GM12892 (cell line): ENCODE measurements around the gene PGRMC2.
"Not testable (repeated sequence)": the region's sequence is repeated elsewhere in the genome, so short reads cannot be mapped to it uniquely, and the experiment has no call there.

Experiments used
- POLR2A ChIP-seq: IDR thresholded peaks from 2 replicates; pipeline ENCODE4 v1.6.1; 2011; ENCODE audit warnings: low read depth, low read length, control low read depth
- POLR2AphosphoS5 ChIP-seq: IDR thresholded peaks from 2 replicates; pipeline ENCODE4 v1.6.1; 2011; ENCODE audit warnings: low read depth, low read length, control low read depth
- TAF1 ChIP-seq: IDR thresholded peaks from 2 replicates; pipeline ENCODE4 v1.6.1; 2011; ENCODE audit warnings: low read depth, mild to moderate bottlenecking, control low read depth, low read length, borderline replicate concordance

DNA sequence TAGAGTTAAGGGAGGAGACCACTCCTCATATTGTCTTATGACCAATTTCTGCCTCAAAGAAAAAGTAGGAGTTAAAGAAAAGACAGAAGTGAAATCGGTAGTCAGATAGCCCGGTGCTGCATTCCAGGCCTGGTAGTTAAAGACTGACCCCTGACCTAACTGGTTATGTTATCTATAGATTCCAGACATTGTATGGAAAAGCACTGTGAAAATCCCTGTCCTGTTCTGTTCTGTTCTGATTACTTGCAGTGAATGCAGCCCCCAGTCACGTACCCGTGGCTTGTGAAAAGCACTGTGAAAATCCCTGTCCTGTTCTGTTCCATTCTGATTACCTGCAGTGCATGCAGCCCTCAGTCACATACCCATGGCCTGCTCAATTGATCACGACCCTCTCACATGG, 27.7 kb downstream of the PGRMC2 start:
- TF ChIP-seq POLR2A, POLR2AphosphoS5, TAF1: not testable (repeated sequence)
